Activated naive CD4-positive, alpha-beta T cell treated with anti-CD3 and anti-CD28 coated beads, Interleukin-2, amount 50 U/mL, for 24 hours (primary cell): ENCODE results near the gene CSDE1.
"Not testable (repeated sequence)": the region's sequence is repeated elsewhere in the genome, so short reads cannot be mapped to it uniquely, and the experiment has no call there.

Experiments
- H3K27ac Mint-ChIP-seq: one replicate; pipeline ENCODE4 v1.8.0; 2021; ENCODE audit warnings: mild to moderate bottlenecking, mixed read lengths
- H3K27me3 Mint-ChIP-seq: one replicate; pipeline ENCODE4 v1.8.0; 2021; ENCODE audit warnings: mixed read lengths
- H3K36me3 Mint-ChIP-seq: one replicate; pipeline ENCODE4 v1.8.0; 2021; ENCODE audit warnings: mixed read lengths
- H3K4me1 Mint-ChIP-seq: one replicate; pipeline ENCODE4 v1.8.0; 2021; ENCODE audit warnings: mixed read lengths
- H3K4me3 Mint-ChIP-seq: one replicate; pipeline ENCODE4 v1.8.0; 2021; ENCODE audit warnings: mild to moderate bottlenecking, mixed read lengths
- H3K9me3 Mint-ChIP-seq: one replicate; pipeline ENCODE4 v1.8.0; 2021; ENCODE audit warnings: mixed read lengths

Gene CSDE1

GRCh38 chr1:114756009-114756892 lies 1.5 kb downstream of the CSDE1 start:
- peaks cover 4% of the 10 kb centered on the region for H3K9me3 Mint-ChIP-seq
- peaks cover 66% of the 10 kb centered on the region for H3K4me1 Mint-ChIP-seq
- peak overlapping the region; percentile 99 for H3K27ac Mint-ChIP-seq
- H3K36me3 Mint-ChIP-seq = peaks cover 11% of the 10 kb centered on the region
- peak overlapping the region; percentile 98 for H3K4me3 Mint-ChIP-seq
- H3K27me3 Mint-ChIP-seq = no peaks in the 10 kb centered on the region

GRCh38 chr1:114755006-114755931 lies 2.5 kb downstream of the CSDE1 start:
- Mint-ChIP-seq H3K36me3 (peaks cover 11% of the 10 kb centered on the region), H3K4me1 (peaks cover 76% of the 10 kb centered on the region), H3K27ac (peak overlapping the region; percentile 89), H3K9me3 (peaks cover 4% of the 10 kb centered on the region), H3K4me3 (peak overlapping the region; percentile 98), H3K27me3 (no peaks in the 10 kb centered on the region)

DNA sequence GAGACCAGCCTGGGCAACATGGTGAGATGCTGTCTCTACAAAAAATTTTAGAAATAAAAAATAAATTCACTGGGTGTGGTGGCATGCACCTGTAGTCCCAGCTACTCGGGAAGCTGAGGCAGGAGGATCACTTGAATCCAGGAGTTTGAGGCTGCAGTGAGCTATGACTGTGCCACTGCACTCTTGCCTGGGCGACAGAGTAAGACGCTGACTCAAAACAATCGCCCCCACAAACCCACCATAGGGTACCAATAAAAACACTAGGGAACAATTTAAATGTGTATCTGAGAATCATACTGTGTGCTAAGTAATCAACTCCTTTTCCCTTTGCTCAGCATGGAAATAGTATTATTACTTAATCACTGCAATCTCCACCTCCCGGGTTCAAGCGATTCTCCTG lies 4.1 kb downstream of the CSDE1 start:
- H3K4me3 Mint-ChIP-seq = peak overlapping the region; percentile 98
- not testable (repeated sequence) for H3K9me3 Mint-ChIP-seq, H3K27ac Mint-ChIP-seq, H3K27me3 Mint-ChIP-seq
- H3K36me3 Mint-ChIP-seq = peaks cover 19% of the 10 kb centered on the region
- peaks cover 91% of the 10 kb centered on the region for H3K4me1 Mint-ChIP-seq

DNA sequence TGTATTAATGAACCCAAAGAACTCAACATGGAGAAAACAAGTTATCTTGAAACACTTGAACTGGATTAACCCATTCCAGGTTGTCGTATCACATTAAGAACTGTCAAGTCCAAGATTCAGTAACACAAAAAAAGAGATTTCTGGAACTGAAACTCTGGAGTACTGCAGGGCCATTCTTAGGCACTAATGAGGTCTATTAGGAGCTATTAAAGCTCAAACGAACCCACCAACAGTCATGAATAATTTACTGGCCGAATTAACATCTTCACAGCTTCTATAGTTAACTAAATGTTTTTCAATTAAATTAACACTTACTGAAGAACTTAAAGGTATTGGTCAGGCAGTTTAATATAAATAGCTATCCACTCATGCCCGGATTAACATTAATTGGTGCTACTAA lies 4.6 kb downstream of the CSDE1 start:
- no peaks in the 10 kb centered on the region for H3K9me3 Mint-ChIP-seq
- H3K27me3 Mint-ChIP-seq = no peaks in the 10 kb centered on the region
- H3K4me3 Mint-ChIP-seq = peak overlapping the region; percentile 98
- peaks cover 22% of the 10 kb centered on the region for H3K36me3 Mint-ChIP-seq
- H3K4me1 Mint-ChIP-seq = peaks cover 91% of the 10 kb centered on the region
- H3K27ac Mint-ChIP-seq = no peak overlapping the region

DNA sequence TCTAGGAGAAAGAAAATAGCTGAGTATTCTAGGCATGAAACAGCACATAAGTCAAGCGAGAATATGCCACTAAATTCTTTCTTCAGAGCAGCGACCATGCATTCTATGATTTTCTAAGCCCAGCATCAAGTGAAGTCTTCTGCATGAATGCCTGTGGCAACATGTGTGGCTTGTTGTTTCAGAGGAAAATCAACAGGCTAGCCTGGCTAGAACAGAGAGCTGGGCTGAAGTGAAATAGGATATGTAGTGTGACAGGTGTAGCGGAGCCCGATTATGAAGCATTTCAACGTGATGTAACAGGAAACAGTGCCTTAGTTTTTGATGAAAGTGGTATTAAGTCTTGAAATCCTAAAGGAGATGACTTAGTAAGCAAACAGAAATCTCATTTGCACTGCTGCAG lies 7.0 kb downstream of the CSDE1 start:
- Mint-ChIP-seq H3K27me3 (no peaks in the 10 kb centered on the region), H3K27ac (no peak overlapping the region), H3K9me3 (no peaks in the 10 kb centered on the region), H3K36me3 (peaks cover 19% of the 10 kb centered on the region), H3K4me3 (peak overlapping the region; percentile 62), H3K4me1 (peaks cover 98% of the 10 kb centered on the region)

GRCh38 chr1:114749835-114750234 lies 7.9 kb downstream of the CSDE1 start:
- Mint-ChIP-seq H3K27me3 (no peaks in the 10 kb centered on the region), H3K4me1 (peaks cover 98% of the 10 kb centered on the region), H3K4me3 (peak overlapping the region; percentile 30), H3K9me3 (no peaks in the 10 kb centered on the region), H3K36me3 (peaks cover 17% of the 10 kb centered on the region), H3K27ac (no peak overlapping the region)

DNA sequence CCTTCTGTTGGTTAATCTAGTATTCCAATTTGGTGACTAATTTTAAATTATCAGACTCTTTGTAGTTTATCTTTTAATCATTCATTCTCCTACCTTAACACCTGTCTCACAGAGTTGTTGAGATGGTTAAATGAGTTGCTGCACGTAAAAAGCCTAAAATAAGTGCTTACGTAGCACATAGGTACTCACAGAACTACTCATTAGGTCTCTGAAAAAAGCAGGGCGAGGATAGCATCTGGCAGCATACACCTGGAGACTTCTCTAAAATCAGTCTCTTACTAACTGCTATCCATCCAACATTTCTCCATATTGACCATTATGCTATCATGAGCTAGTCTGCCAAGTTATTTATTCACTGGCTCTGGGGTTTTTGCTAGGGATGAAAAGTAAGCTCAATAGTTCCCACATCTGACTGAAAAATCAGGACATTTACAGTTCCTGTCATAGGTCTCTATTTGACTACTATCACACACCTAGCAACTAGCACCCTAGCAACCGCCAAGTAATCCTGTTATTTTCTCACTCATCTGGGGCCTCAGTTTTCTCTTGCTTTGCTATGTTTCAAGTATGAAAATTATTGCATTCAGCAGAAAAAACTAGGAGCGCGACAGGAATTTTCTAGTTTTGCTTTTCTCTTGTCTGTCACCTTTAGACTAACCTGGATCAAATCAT lies 11.2 kb downstream of the CSDE1 start:
- Mint-ChIP-seq H3K4me3 (no peak overlapping the region), H3K27me3 (no peaks in the 10 kb centered on the region), H3K27ac (no peak overlapping the region), H3K4me1 (peaks cover 93% of the 10 kb centered on the region), H3K36me3 (peaks cover 18% of the 10 kb centered on the region), H3K9me3 (no peaks in the 10 kb centered on the region)

GRCh38 chr1:114745291-114745690 lies 12.5 kb downstream of the CSDE1 start:
- Mint-ChIP-seq H3K27me3 (no peaks in the 10 kb centered on the region), H3K4me1 (peaks cover 92% of the 10 kb centered on the region), H3K9me3 (no peaks in the 10 kb centered on the region), H3K4me3 (no peak overlapping the region), H3K36me3 (peaks cover 21% of the 10 kb centered on the region), H3K27ac (no peak overlapping the region)

DNA sequence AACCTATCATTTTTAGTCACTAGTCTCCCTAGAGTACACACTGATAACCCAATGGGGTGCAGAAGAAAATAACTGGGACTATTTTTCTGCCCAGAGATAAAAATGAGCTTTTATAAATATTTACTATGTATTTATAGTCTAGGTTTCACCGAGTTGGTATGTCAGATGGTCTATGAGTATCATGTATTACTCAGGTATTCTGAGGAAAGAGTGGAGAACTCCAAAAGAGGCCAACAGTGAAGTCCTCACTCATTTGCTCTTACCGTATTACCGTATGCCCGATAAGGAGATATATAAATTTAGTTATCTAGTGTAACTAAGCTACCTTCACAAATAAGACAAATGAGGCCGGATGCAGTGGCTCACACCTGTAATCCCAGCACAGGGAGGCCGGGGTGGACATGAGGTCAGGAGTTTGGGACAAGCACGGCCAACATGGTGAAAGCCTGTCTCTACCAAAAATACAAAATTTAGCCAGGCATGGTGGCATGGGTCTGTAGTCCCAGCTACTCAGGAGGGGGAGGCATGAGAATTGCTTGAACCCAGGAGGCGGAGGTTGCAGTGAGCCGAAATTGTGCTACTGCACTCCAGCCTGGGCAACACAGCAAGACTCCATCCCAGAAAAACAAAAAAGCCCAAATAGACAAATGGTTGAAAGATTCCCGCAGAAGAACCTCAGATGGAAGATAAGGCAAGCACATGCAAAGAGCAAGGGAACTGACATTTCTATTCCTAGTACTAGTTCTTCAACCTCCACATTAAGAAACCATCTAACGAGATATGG lies 15.6 kb downstream of the CSDE1 start:
- H3K9me3 Mint-ChIP-seq = no peaks in the 10 kb centered on the region
- H3K27ac Mint-ChIP-seq = no peak overlapping the region
- H3K4me1 Mint-ChIP-seq = peaks cover 70% of the 10 kb centered on the region
- H3K36me3 Mint-ChIP-seq = peaks cover 8% of the 10 kb centered on the region
- H3K4me3 Mint-ChIP-seq = peak overlapping the region; percentile 30
- H3K27me3 Mint-ChIP-seq = no peaks in the 10 kb centered on the region

GRCh38 chr1:114740331-114740730 lies 17.5 kb downstream of the CSDE1 start:
- Mint-ChIP-seq H3K36me3 (peaks cover 15% of the 10 kb centered on the region), H3K27ac (no peak overlapping the region)

DNA sequence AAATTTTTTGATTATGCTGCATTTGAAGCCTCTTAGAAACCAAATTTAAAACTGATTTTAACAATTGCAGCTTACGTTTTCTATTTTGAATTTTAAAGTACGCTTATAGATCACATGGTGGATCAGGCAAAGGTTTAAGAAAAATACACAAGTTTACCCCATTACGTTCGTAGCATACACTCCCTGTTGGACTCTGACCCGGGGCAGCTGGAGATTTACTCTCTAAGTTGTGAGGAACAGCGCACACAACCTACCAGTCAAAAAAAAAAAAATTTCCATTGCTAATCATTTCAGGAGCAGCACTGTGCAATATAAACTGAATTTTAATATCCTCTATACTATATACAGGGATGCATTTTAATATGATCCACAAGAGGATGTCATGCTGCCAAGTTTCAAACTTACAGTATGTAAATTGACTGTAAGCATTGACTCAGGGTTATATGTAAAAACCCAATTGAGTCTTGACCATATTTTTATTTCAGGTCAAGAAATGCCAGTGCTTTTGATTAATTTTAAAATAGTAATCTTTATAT lies 20.4 kb downstream of the CSDE1 start:
- peaks cover 38% of the 10 kb centered on the region for H3K4me1 Mint-ChIP-seq
- H3K4me3 Mint-ChIP-seq = no peak overlapping the region
- peaks cover 20% of the 10 kb centered on the region for H3K36me3 Mint-ChIP-seq
- H3K9me3 Mint-ChIP-seq = no peaks in the 10 kb centered on the region
- H3K27me3 Mint-ChIP-seq = no peaks in the 10 kb centered on the region
- peak overlapping the region; percentile 59 for H3K27ac Mint-ChIP-seq

More at GRCh38 chr1:114740331-114740730, 17.5 kb downstream of the CSDE1 start:
- Mint-ChIP-seq H3K9me3 (no peaks in the 10 kb centered on the region), H3K4me3 (no peak overlapping the region), H3K27me3 (no peaks in the 10 kb centered on the region), H3K4me1 (peaks cover 63% of the 10 kb centered on the region)

DNA sequence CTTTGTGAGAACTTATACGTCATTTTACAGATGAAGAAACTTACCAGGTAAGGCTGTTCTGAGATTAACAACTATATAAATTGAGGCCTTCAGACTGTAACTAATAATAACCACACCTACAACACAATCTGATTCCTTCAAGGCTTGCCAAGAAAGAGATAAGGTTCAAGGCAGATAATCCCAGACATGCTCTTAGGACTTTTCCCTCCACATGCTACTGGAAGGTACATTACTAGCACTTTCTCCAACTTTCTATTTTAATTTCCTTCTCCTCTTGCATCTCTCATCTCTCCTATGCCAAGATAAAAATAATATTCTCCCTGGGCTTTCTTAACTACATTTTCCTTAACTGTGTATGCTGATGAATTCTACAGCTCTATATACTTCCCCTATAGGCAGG lies 22.3 kb downstream of the CSDE1 start:
- Mint-ChIP-seq H3K36me3 (peaks cover 24% of the 10 kb centered on the region), H3K4me3 (no peak overlapping the region), H3K27ac (peak overlapping the region; percentile 79), H3K9me3 (no peaks in the 10 kb centered on the region), H3K4me1 (peaks cover 30% of the 10 kb centered on the region), H3K27me3 (no peaks in the 10 kb centered on the region)

DNA sequence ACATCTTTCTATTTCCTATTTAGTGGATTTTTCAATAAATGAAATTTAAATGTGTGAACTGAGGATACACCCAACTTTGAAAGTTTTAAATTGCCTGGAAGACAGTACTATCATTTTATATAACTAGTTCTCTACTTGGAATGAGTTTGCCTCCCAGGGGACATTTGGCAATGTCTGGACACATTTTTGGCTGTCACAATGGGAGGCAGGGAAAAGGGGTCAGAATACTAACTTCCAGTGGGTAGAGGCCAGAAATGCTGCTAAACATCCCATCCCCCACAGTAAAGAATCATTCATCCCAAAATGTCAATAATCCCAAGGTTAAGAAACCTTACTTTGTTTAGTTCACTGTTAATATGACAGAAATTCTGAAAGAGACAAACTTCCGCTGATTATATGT lies 28.0 kb downstream of the CSDE1 start:
- no peaks in the 10 kb centered on the region for H3K27me3 Mint-ChIP-seq
- peaks cover 15% of the 10 kb centered on the region for H3K4me1 Mint-ChIP-seq
- H3K36me3 Mint-ChIP-seq = peaks cover 25% of the 10 kb centered on the region
- no peak overlapping the region for H3K4me3 Mint-ChIP-seq
- H3K9me3 Mint-ChIP-seq = no peaks in the 10 kb centered on the region
- peak overlapping the region; percentile 17 for H3K27ac Mint-ChIP-seq

DNA sequence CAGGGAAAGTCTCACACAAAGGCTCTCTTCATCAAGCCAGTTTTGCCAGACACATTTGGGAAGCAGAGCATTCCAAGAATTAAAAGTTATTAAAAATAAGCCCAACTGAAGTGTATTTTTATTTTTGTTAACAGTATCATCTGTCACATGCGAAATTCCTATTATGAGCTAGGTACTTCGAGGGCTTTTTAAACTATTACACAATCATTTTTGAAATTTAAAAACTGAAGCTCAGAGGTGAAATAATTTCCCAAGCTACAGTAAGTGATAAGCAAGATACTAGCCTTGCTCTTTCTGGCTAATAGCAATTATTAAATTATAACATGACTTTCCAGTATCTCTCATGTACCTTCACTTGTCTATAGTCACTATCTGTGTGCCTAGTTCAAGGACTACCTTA lies 29.2 kb downstream of the CSDE1 start:
- Mint-ChIP-seq H3K4me1 (peaks cover 15% of the 10 kb centered on the region), H3K27me3 (no peaks in the 10 kb centered on the region), H3K36me3 (peaks cover 30% of the 10 kb centered on the region), H3K4me3 (no peak overlapping the region), H3K9me3 (no peaks in the 10 kb centered on the region), H3K27ac (no peak overlapping the region)
